AG04450 (cell line): Measurements from ENCODE around the gene RAB4B. TPM values are rescaled to one million over a fixed set of nuclear protein-coding genes. Genes with fewer than 3 reads are reported as not detected.
"Not testable (repeated sequence)": the region's sequence is repeated elsewhere in the genome, so short reads cannot be mapped to it uniquely, and the experiment has no call there.

Experiments used
- CTCF ChIA-PET: fragments of 300-600, 350-600 bp; formaldehyde crosslinking; extraction: SDS; loops from one replicate; lab custom pipeline; 2022; ENCODE audit warnings: antibody characterized with exemption, inconsistent platforms; lab: Charles Lee
- POLR2A ChIA-PET: fragments of 350-600 bp; formaldehyde crosslinking; extraction: SDS; loops from one replicate; lab custom pipeline; 2021; ENCODE audit warnings: antibody characterized with exemption, inconsistent platforms; lab: Yijun Ruan, JAX
- DNase-seq: peaks from one replicate; pipeline ENCODE4 v3.0.0-alpha.2; 2011; ENCODE audit warnings: low read depth, low spot score
- H3K27ac ChIP-seq: one replicate; pipeline ENCODE4 v1.5.1; 2012; ENCODE audit warnings: low read depth, low read length, control low read depth
- H3K27me3 ChIP-seq: one replicate; pipeline ENCODE4 v1.6.0; 2012; ENCODE audit warnings: low read length; ENCODE audit not compliant: control insufficient read depth, insufficient read depth
- H3K4me3 ChIP-seq: 2 replicates; pipeline ENCODE4 v1.5.1; 2011; ENCODE audit warnings: mild to moderate bottlenecking, low read depth, low read length, control low read depth
- H3K9me3 ChIP-seq: 2 replicates; pipeline ENCODE4 v1.5.1; 2012; ENCODE audit warnings: low read length; ENCODE audit not compliant: control insufficient read depth, insufficient read depth
- polyA plus RNA-seq: library from polyadenylated mRNA; depleted of rRNA; stranded (reverse); fragments of >200 nt; gene quantifications from 2 replicates; pipeline ENCODE4 v1.2.3, GENCODE V29; 2011; rRNA removed

RAB4B gene
- polyA plus RNA-seq, 1 experiment = 14.0 TPM

GRCh38 chr19:40842997-40843652 is 65.1 kb downstream of the RAB4B start:
- DNase-seq, POLR2A ChIA-PET, H3K27ac ChIP-seq, H3K27me3 ChIP-seq, H3K4me3 ChIP-seq, H3K9me3 ChIP-seq, CTCF ChIA-PET: not testable (repeated sequence)

GRCh38 chr19:40843653-40844052 is 65.6 kb downstream of the RAB4B start:
- H3K9me3 ChIP-seq, DNase-seq, POLR2A ChIA-PET, H3K27me3 ChIP-seq, H3K4me3 ChIP-seq, CTCF ChIA-PET, H3K27ac ChIP-seq: not testable (repeated sequence)

Other genes starting within 250 kb of the RAB4B start
- 42.5 and 62.7 TPM in 2 replicates for gene SHKBP1, start 201.4 kb upstream of the RAB4B start, polyA plus RNA-seq
- 41.3 and 70.3 TPM in 2 replicates for gene LTBP4, start 176.9 kb upstream of the RAB4B start, polyA plus RNA-seq
- gene NUMBL, start 87.6 kb upstream of the RAB4B start, polyA plus RNA-seq = 29.4 and 30.9 TPM in 2 replicates
- gene COQ8B, start 61.4 kb upstream of the RAB4B start, polyA plus RNA-seq = 16.0 and 20.2 TPM in 2 replicates
- 8.9 and 11.6 TPM in 2 replicates for gene ITPKC, start 61.1 kb upstream of the RAB4B start, polyA plus RNA-seq
- gene ACTMAP, start 27.8 kb upstream of the RAB4B start, polyA plus RNA-seq = 2.9 and 4.5 TPM in 2 replicates
- gene SNRPA, start 27.0 kb upstream of the RAB4B start, polyA plus RNA-seq = 126 and 133 TPM in 2 replicates
- gene MIA, start 2.7 kb upstream of the RAB4B start, polyA plus RNA-seq = not detected in 2 replicates
- 28.2 and 40.6 TPM in 2 replicates for gene EGLN2, start 20.9 kb downstream of the RAB4B start, polyA plus RNA-seq
- not detected in 2 replicates for gene CYP2A6, start 72.2 kb downstream of the RAB4B start, polyA plus RNA-seq
- not detected in 2 replicates for gene CYP2A7, start 104.0 kb downstream of the RAB4B start, polyA plus RNA-seq
- not detected in 2 replicates for gene CYP2B6, start 213.0 kb downstream of the RAB4B start, polyA plus RNA-seq